A549 (cell line): ENCODE results near the gene ADIPOQ. TPM values are rescaled to one million over a fixed set of nuclear protein-coding genes. Genes with fewer than 3 reads are reported as not detected.
"Not testable (repeated sequence)": the region's sequence is repeated elsewhere in the genome, so short reads cannot be mapped to it uniquely, and the experiment has no call there.

Source experiments
- ATAC-seq, 2 experiments: fragments of 200-7000 bp in 1 of 2; fragments of >200 bp in 1 of 2; cut with Nextera tagmentation in 1 of 2; cut with Tn5 transposase in 1 of 2; 3 replicates each; pipeline versions ENCODE4 v1.8.0 to v1.9.1; 2018 to 2020; ENCODE audit warnings: mild to moderate bottlenecking in 1 of 2, moderate library complexity in 1 of 2
- CTCF ChIA-PET: fragments of 300-600 bp; sonication (Branson Sonifier 250); formaldehyde crosslinking; extraction: SDS; loops from one replicate; lab custom pipeline; 2021; ENCODE audit warnings: antibody characterized with exemption, inconsistent platforms; lab: Yijun Ruan, JAX
- POLR2A ChIA-PET: fragments of 350-600 bp; formaldehyde crosslinking; extraction: SDS; loops from one replicate; lab custom pipeline; 2021; ENCODE audit warnings: antibody characterized with exemption, inconsistent platforms; lab: Yijun Ruan, JAX
- DNase-seq, 2 experiments: peaks; one replicate each; pipeline versions ENCODE4 v3.0.0 to v3.0.0-alpha.2; 2011 to 2016; ENCODE audit warnings: low read depth in 1 of 2, low spot score in 1 of 2
- FAIRE-seq: peaks from 2 replicates; lab custom pipeline; 2011; peaks lifted over from hg19 to GRCh38; lab: Jason Lieb, UNC
- H3K27ac ChIP-seq, 2 experiments: fragments of >200 bp; sonication (Bioruptor Twin); formaldehyde crosslinking; 3 replicates each; pipeline ENCODE4 v1.5.1; 2016 to 2017
- H3K4me1 ChIP-seq: fragments of >200 bp; sonication (Bioruptor Twin); formaldehyde crosslinking; 3 replicates; pipeline ENCODE4 v1.6.1; 2016
- H3K4me2 ChIP-seq: fragments of >200 bp; sonication (Bioruptor Twin); formaldehyde crosslinking; 3 replicates; pipeline ENCODE4 v1.6.1; 2016
- H3K4me3 ChIP-seq: fragments of >200 bp; sonication (Bioruptor Twin); formaldehyde crosslinking; 3 replicates; pipeline ENCODE4 v1.5.1; 2016
- H3K9me3 ChIP-seq: fragments of >200 bp; sonication (Bioruptor Twin); formaldehyde crosslinking; 3 replicates; pipeline ENCODE4 v1.6.1; 2016
- CBX2 ChIP-seq: fragments of 200-600 bp; sonication (generic); IDR thresholded peaks from 2 replicates; pipeline ENCODE4 v1.6.1; 2016; ENCODE audit warnings: low read depth, mild to moderate bottlenecking, borderline replicate concordance
- CEBPB ChIP-seq, 2 experiments: fragments of >200 bp in 1 of 2; sonication (Bioruptor Twin) in 1 of 2; formaldehyde crosslinking in 1 of 2; IDR thresholded peaks; 2 replicates each; pipeline ENCODE4 v1.6.1; 2012 to 2016
- EHMT2 ChIP-seq: fragments of 200-600 bp; sonication (generic); IDR thresholded peaks from 2 replicates; pipeline ENCODE4 v1.6.1; 2016; ENCODE audit warnings: antibody characterized with exemption, low read depth, mild to moderate bottlenecking, moderate library complexity
- GATA3 ChIP-seq: IDR thresholded peaks from 2 replicates; pipeline ENCODE4 v1.6.1; 2012; ENCODE audit warnings: borderline replicate concordance
- HES2 ChIP-seq: fragments of >200 bp; sonication (Bioruptor Twin); formaldehyde crosslinking; IDR thresholded peaks from 2 replicates; pipeline ENCODE4 v1.6.1; 2016
- MAFK ChIP-seq: fragments of 450-650 bp; IDR thresholded peaks from 2 replicates; pipeline ENCODE4 v1.6.1; 2014; ENCODE audit not compliant: partially characterized antibody
- MYC ChIP-seq: IDR thresholded peaks from 2 replicates; pipeline ENCODE4 v1.6.1; 2012; ENCODE audit warnings: mild to moderate bottlenecking, inconsistent platforms, low read length, improper control_type of control experiment, borderline replicate concordance
- NPAS2 ChIP-seq: fragments of 250-450 bp; sonication (Bioruptor Pico); IDR thresholded peaks from 2 replicates; pipeline ENCODE4 v1.8.0; 2022; ENCODE audit warnings: mild to moderate bottlenecking, moderate library complexity, borderline replicate concordance
- NR3C1 ChIP-seq: fragments of >200 bp; sonication (Bioruptor Twin); formaldehyde crosslinking; IDR thresholded peaks from 3 replicates; pipeline ENCODE4 v1.6.1; 2017
- RARB ChIP-seq: fragments of 250-450 bp; sonication (Bioruptor Pico); IDR thresholded peaks from 2 replicates; pipeline ENCODE4 v1.8.0; 2021; ENCODE audit warnings: mild to moderate bottlenecking, moderate library complexity
- SREBF2 ChIP-seq: fragments of 450-650 bp; IDR thresholded peaks from 2 replicates; pipeline ENCODE4 v1.6.1; 2014; ENCODE audit warnings: mild to moderate bottlenecking, moderate library complexity
- WGBS: methylation state at CpG from one replicate; pipeline ENCODE4 v1.1.6; 2017; ENCODE audit errors: missing lambda C conversion rate; 5-methylcytosine and 5-hydroxymethylcytosine counted together
- polyA plus RNA-seq, 4 experiments: library from polyadenylated mRNA; depleted of rRNA in 3 of 4; stranded (reverse); fragments of >200 nt; fragmentation: RNase III in 1 of 4; extraction: RNeasy Plus Mini Kit Qiagen cat#74134 plus additional on column Dnase treatment in 1 of 4; gene quantifications; 2 replicates in 3 of 4; 3 replicates in 1 of 4; pipeline ENCODE4 v1.2.3, GENCODE V29; 2011 to 2017
- TF ChIP-seq, protein P1 (sequence below): IDR thresholded peaks from 2 replicates; pipeline ENCODE4 v1.6.1; 2012; ENCODE audit warnings: low read depth, borderline replicate concordance
- TF ChIP-seq, protein P2 (sequence below): IDR thresholded peaks from 2 replicates; pipeline ENCODE4 v1.6.1; 2012

Gene ADIPOQ
- polyA plus RNA-seq, 2 of the 4 experiments (the other 2 are of a cell fraction): not detected

DNA sequence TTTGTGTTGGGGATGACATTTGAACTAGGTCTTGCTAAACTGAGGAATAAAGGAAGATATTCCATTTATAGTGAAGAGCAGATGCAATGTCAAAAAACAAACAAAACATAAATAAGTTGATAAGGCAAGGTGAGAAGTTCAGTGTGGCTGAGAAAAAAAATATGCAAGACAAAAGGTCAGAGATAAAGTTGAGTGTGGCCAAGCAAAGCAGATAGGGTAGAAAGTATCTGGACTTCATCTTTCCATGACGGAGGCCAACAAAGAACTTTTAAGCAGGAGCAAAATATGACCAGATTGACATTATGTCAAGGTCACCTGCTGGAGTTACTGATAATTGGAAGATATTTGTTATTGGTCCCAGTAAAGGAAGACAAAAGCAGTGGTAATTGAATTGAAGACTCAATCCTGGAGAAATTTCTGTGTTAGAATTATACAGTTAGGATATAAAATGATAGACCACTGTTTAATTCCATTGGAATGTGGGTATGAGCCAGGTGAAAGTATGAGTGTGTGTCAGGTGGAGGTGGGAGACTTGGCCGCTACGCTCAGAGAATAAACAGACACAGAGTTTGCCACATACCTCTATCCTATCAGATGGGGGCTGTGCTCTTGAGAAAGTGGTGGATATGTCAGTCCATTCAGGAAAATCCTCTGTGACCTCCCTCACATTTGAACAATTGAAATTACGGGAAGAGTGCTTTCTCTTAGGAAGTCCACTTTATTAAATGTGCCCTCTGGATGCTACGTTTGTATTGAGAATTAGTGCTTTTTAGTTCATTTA is 28.1 kb downstream of the ADIPOQ start:
- no peak for ATAC-seq
- WGBS: 75% methylated on average over 5 of the region's 5 CpGs
- TF ChIP-seq NR3C1 (no peak), RARB (CRISPR knock-in tag) (no peak), NPAS2 (CRISPR knock-in tag) (no peak), GATA3 (no peak), EHMT2 (no peak), MYC (no peak), HES2 (no peak)
- TF ChIP-seq, protein P1, sequence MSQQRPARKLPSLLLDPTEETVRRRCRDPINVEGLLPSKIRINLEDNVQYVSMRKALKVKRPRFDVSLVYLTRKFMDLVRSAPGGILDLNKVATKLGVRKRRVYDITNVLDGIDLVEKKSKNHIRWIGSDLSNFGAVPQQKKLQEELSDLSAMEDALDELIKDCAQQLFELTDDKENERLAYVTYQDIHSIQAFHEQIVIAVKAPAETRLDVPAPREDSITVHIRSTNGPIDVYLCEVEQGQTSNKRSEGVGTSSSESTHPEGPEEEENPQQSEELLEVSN: no peak
- TF ChIP-seq, protein P2, sequence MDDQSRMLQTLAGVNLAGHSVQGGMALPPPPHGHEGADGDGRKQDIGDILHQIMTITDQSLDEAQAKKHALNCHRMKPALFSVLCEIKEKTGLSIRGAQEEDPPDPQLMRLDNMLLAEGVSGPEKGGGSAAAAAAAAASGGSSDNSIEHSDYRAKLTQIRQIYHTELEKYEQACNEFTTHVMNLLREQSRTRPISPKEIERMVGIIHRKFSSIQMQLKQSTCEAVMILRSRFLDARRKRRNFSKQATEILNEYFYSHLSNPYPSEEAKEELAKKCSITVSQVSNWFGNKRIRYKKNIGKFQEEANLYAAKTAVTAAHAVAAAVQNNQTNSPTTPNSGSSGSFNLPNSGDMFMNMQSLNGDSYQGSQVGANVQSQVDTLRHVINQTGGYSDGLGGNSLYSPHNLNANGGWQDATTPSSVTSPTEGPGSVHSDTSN: no peak
- TF ChIP-seq, all 56 proteins: peak for 0
- no peak for DNase-seq
- H3K4me1 ChIP-seq: no peaks in the 10 kb centered on the region
- H3K9me3 ChIP-seq: no peaks in the 10 kb centered on the region
- no peak overlapping the region for H3K4me2 ChIP-seq
- no peak for FAIRE-seq
- ChIA-PET POLR2A (no interaction called here), CTCF (no interaction called here)
- no peak overlapping the region for H3K27ac ChIP-seq
- H3K4me3 ChIP-seq: no peak overlapping the region

DNA sequence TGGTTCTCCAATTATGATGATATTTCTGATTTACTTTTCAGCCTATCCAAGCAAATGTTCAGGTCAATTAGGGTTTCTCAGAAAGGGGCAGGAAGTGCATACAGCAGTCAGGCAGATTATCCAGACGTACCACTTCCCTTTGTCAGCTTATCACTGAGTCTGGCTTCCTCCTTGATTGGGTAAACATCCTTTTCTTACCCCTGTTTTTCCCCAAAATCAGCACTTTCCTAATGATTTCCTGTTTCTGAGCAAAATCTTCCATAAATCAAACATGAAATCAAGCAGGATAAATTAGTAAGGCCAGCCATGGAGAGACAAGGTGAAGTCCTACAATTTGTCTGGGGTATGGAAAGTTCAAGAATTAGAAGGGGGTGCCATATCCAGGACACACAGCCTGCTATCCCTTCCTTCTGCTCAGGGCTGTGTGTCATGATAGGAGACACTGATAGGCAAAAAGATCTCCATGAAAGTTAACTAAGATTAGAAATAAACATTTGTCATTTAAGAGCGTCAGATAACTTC is 29.0 kb downstream of the ADIPOQ start:
- H3K4me3 ChIP-seq: no peak overlapping the region
- FAIRE-seq (no peak), DNase-seq (no peak), ATAC-seq (no peak)
- TF ChIP-seq CEBPB (IDR thresholded peaks at IDR 0.05) (no peak), SREBF2 (no peak), CBX2 (no peak), MAFK (peak; percentile 11)
- H3K27ac ChIP-seq: no peak overlapping the region
- WGBS: 65% methylated on average over 2 of the region's 2 CpGs
- H3K9me3 ChIP-seq: no peaks in the 10 kb centered on the region
- ChIA-PET POLR2A (no interaction called here), CTCF (no interaction called here)
- no peaks in the 10 kb centered on the region for H3K4me1 ChIP-seq
- no peak overlapping the region for H3K4me2 ChIP-seq

GRCh38 chr3:186873796-186874195 is 31.3 kb downstream of the ADIPOQ start:
- H3K4me3 ChIP-seq, FAIRE-seq, H3K9me3 ChIP-seq, ATAC-seq, DNase-seq, H3K4me2 ChIP-seq, POLR2A ChIA-PET, CTCF ChIA-PET, H3K27ac ChIP-seq, H3K4me1 ChIP-seq: not testable (repeated sequence)
- no CpG with 5 or more reads among the region's 30 CpGs for WGBS

DNA sequence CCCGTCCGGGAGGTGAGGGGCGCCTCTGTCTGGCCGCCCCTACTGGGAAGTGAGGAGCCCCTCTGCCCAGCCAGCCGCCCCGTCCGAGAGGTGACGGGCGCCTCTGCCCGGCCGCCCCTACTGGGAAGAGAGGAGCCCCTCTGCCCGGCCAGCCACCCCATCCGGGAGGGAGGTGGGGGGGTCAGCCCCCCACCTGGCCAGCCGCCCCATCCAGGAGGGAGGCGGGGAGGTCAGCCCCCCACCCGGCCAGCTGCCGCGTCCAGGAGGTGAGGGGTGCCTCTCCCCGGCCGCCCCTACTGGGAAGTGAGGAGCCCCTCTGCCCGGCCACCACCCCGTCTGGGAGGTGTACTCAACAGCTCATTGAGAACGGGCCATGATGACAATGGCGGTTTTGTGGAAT is 31.7 kb downstream of the ADIPOQ start:
- H3K4me2 ChIP-seq, H3K9me3 ChIP-seq, H3K4me3 ChIP-seq, POLR2A ChIA-PET, ATAC-seq, H3K4me1 ChIP-seq, CTCF ChIA-PET, DNase-seq, H3K27ac ChIP-seq, FAIRE-seq: not testable (repeated sequence)
- 88% methylated on average over 1 of the region's 24 CpGs for WGBS

DNA sequence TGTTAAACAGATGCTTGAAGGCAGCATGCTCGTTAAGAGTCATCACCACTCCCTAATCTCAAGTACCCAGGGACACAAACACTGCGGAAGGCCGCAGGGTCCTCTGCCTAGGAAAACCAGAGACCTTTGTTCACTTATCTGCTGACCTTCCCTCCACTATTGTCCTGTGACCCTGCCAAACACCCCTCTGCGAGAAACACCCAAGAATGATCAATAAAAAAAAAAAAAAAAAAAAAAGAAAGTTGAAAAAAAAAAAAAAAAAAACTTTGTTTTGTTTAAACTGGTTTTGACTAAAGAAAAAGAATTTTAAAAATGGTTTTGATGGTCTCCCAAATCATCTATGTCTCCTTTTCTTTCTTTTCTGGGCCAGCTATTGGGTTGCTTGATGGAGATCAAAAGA is 32.3 kb downstream of the ADIPOQ start:
- H3K9me3 ChIP-seq, FAIRE-seq, H3K27ac ChIP-seq, H3K4me3 ChIP-seq, ATAC-seq, POLR2A ChIA-PET, H3K4me2 ChIP-seq, CTCF ChIA-PET, DNase-seq, H3K4me1 ChIP-seq: not testable (repeated sequence)
- 80% methylated on average over 1 of the region's 4 CpGs for WGBS
